HG03066 (cell line): ENCODE results near the gene ATP13A5.

Experiments
- ATAC-seq: cut with Tn5 transposase; IDR thresholded peaks from one replicate; pipeline ENCODE4 v1.9.1; 2021; ENCODE audit warnings: low read depth; ENCODE audit not compliant: unreplicated experiment

ATP13A5 gene

GRCh38 chr3:193378706-193379105 is at the start of gene ATP13A5:
Gene ATP13A5 (minus strand): TSS chr3:193378753. CDS start chr3:193378725, 28 bp downstream.
- ATAC-seq, result no peak

DNA sequence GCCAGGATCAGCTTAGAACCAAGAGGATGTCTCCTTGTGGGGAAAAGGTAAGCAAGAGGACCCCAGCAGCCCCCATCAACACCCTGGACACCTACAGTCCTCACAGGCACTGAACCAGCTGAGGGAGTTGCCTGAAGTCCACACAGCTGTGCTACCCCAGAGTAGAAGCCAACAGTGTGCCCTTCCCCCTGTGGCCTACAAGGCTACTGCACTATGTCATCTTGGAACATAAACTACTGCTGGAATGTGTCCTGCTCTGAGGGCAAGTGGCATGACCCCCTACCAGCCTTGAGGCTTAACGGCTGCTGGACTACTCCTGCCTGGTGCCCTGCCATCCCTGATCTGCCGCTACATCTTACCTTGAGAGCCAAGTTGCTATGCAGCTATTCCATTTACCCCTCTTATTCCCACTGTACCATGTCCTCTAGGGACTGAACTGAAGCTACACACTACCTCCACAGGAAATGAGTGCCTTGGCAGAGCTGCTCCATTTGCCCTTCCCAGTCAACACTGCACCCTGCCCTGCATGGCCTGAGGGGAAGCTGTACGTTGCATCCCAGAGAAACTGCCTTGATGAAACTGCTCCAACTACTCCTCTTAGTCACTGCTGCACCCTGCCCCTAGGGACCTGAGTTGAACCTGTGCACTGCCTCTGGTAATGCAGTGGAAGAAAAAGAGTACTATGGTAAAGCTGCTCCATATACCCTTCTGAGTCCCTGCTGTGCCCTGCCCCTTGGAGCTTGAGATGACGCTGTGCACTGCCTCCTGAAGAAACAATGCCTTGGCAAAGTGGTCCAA is 40.2 kb upstream of the ATP13A5 start:
- no peak for ATAC-seq

DNA sequence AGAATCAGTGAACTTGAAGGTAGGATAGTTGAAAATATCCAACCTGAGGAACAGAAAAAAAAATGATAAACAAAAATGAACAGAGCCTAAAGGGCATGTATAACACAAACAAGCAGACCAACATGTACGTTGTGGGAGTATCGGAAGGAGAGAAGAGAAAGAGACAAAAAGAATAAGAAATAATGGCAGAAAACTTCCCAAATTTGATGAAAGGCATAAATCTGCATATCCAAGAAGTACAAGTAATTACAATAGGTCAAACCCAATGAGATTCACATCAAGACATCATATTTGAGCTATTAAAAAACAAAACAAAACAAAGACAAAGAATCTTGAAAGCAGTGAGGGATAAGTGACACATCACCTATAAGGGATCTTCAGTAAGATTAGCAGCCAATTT is 38.1 kb upstream of the ATP13A5 start:
- no peak for ATAC-seq

- ATAC-seq, result no peak
Observed at GRCh38 chr3:193407688-193408087, 29.1 kb upstream of the ATP13A5 start.

DNA sequence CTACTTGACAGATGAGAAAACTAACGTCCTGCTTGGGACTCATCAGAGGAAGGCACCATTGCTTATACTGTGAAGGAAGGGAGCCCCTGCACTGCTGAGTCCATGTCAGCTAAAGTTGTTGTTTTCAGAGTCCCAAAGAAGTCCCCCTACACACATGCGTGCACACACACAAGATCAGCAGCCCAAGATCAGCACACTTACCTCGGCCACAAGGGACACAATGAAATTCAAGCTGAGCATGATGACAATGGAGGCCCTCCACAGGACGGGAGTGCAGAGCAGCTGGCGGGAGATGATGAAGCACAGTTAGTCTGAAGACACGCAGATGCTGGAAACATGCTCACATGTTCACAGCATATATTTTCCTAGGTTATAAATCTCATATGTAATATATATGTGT is 28.6 kb upstream of the ATP13A5 start:
- no peak for ATAC-seq

DNA sequence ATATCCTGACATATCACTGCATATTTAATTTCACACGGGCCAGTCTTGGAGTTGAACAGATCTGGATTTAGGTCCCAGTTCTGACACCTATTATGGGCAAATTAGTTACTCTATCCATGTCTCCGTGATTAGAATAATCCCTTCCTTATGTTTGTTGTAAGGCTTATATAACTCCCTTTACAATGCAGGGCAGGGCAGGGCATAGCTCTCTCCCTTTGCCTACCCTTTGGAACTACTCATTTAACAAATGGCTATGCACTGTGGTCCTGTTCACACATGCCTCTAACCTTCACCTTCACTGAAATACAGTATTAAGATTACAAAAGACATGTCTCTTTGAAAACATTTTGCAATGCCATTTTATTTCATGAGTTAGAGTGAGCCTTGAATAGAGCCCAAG is 24.8 kb upstream of the ATP13A5 start:
- no peak for ATAC-seq

GRCh38 chr3:193400304-193400703 is 21.8 kb upstream of the ATP13A5 start:
- no peak for ATAC-seq

DNA sequence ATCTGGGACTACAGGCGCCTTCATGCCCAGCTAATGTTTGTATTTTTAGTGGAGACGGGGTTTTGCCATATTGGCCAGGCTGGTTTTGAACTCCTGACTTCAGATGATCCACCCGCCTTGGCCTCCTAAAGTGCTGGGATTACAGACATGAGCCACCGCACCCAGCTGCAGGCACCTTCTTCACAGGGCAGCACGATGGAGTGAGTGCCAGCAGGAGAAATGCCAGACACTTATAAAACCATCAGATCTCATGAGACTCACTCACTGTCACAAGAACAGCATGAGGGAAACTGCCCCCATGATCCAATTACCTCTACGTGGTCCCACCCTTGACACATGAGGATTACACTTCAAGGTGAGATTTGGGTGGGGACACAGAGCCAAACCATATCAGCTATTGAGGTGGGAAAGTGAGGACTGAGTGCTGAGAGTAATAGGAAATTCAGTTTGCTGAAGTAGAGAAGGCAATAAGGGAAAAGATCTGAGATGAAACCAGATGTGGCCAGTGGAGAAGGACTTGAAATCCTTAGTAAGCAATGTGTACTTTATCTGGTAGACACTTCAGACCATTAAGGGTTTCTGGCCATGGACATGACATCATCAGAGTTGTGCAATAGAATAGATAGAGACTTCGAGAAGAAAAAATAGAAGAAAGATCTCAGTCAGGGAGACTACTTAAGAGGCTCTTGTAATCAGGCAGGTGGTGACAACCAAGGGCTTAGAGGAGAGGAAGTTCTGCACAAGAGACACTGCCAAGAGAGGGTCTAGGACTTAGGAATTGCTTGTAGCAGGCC is 18.1 kb upstream of the ATP13A5 start:
- ATAC-seq, result no peak

GRCh38 chr3:193391902-193392301 is 13.3 kb upstream of the ATP13A5 start:
- no peak for ATAC-seq

GRCh38 chr3:193389335-193389734 is 10.8 kb upstream of the ATP13A5 start:
- ATAC-seq, result no peak

GRCh38 chr3:193388361-193388760 is 9.8 kb upstream of the ATP13A5 start:
- ATAC-seq, result no peak

DNA sequence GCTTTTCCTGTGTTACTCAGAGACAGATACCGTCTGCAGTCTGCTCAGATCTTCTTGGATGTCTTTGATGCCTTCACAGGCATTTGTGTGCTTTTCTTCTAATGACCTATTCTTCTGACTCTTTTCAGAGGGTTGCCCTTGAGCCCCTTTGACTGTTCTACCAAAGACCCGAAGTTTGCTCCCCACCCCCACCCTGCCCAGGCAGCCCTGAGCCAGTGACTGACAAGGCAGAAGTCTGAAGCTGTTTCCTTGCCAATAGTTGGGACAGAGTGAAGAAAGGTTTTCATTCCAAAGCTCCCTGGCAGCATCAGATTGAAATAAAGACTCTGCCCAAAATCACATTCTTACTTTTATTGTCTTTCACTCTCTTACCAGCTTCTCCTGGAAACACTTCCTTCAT is 9.0 kb upstream of the ATP13A5 start:
- ATAC-seq, result no peak

DNA sequence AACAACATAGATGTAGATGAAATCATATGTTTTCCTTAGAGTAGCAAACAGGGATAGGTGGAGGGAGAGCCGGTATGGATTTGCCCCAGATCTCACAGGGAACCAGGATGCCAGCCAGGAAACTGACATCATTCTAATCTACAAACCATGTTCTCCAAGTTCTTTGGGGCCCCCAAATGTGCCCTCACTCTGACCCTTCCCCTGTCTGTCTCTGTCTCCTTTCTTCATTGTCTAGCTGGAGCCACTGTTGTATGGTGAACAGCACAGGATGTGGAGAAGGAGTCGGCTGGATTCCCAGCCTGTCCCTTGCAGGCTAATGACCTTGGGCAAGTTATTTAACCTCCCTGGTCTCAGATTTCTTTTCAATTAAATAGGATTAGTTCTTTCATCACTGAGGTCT is 962 bp downstream of the ATP13A5 start:
- no peak for ATAC-seq

DNA sequence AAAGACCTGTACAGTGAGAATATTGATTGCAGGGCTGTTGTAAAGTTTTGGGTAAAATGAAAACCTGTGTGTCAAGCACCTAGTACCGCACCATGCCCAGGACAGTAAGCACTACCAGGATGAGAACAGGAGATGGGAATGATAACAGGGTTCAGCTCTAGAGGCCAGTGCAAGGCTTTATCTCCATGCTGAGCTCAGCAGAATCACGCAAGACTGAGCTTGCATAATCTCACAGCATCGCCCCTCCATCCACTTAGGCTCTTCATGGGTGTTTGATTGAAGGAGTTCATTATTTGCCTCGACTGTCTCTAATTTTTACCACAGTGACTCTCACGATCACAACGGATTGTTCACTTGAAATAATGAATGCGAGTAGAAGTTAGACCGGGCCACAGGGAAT is 2.9 kb downstream of the ATP13A5 start:
- ATAC-seq, result no peak

GRCh38 chr3:193372783-193373182 is 5.8 kb downstream of the ATP13A5 start:
- no peak for ATAC-seq

DNA sequence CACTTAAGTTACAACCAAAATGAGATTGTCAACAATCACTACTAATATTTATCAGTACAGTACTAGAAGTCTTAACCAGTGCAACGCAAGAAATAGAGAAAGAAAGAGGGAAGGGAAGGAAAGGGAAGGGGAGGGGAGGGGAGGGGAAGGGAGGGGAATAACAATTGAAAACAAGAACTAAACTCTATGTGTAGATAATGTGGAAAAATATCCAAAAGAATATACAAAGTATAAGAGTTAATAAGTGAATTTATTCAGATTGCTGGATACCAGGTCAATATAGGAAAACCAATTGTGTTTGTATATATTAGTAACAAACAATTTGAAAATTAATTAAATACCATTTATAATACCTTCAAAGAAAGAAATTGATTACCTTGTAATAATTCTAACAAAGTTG is 10.7 kb downstream of the ATP13A5 start:
- ATAC-seq, result no peak

GRCh38 chr3:193357291-193357690 is 21.3 kb downstream of the ATP13A5 start:
- no peak for ATAC-seq

DNA sequence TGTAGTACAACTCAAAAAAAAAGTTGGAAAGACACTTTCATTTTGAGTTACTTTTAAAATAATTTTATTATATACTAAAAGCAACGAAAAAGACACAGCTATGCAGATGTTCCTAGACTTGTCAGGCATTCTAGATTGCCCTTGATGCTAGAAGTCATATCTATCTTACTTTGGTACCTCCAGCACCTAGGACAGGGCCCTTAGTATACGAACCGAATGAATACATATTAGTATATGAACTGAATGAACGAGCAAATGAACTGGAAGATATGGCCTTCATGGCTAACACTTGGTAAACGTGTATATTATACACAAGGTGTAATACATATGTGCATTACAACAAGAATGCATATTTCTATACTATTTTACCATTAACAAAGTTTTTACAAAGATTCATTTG is 24.1 kb downstream of the ATP13A5 start:
- ATAC-seq, result no peak

- no peak for ATAC-seq
Observed at GRCh38 chr3:193350744-193351143, 27.8 kb downstream of the ATP13A5 start.

DNA sequence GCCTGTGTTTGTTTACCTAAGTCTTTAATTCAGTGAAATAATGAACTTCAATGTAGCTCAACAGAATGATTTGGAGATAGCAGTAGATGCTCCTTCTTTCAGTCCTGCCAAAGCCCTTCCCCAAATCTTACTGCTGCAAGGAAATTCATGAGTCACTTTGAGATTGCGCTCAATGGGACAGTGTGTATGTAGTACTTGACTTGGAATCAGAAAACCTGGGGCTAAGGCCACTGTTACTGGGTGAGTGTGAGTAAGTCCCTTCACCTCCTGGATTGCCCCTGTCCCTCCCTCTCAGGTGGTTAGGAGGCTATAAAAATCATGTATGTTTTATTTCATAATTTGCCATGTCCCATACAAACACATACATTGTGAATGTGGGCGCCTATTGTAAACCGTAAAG is 29.9 kb downstream of the ATP13A5 start:
- ATAC-seq, result no peak

DNA sequence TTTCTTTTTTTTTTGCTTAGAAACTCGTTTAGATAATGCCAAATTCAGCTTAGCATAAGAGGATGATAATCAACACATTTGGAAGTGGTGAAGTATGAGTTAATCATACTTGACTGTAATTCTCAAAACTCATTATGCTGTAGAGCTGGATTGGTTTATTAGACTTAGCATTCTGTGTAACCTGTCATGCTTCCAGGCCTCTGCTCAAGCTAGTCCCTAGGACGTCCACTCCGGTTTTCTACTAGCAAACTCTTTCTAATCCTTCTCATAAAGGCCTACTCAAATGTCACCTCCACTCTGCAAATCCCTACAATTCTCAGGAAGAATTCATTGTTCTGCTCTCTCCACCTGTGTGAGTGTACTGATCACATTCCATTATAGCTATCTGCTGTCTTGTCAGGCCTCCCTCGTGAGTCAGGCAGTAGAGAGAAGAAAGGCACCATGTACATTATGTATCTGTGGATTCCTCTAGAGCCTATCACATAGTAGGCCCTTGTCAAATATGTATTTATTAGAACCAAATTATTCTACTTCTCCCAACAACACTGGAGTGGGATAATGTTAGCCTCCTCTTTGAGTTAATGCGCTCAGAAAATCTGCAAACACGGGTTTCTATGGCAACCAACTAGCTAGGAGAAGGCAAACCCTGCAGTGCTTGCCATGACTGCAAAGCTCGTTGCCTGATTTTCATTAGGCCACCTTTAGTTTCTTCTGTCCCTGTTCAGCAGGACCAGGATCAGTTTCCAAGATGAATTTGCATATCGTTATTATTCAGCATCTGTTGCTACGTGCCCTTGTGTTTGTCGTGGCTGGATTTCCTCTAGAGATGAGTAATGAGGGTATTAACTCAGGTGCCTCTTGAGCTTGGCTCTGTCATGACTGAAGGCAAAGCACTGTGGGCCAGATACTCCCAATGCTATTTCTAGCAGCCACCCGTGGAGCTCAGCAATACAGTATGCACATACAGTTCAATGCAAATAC is 30.7 kb downstream of the ATP13A5 start:
- no peak for ATAC-seq
